NCI-H2196 treated with DMSO at 0.1 percent for 48 hours (cell line): Measurements from ENCODE around the gene DNMBP.
"Not testable (repeated sequence)": the region's sequence is repeated elsewhere in the genome, so short reads cannot be mapped to it uniquely, and the experiment has no call there.

ENCODE experiments used
- DNase-seq: peaks from one replicate; lab custom pipeline; 2025; ENCODE audit not compliant: unreplicated experiment; lab: John Stamatoyannopoulos, UW

Gene DNMBP

DNA sequence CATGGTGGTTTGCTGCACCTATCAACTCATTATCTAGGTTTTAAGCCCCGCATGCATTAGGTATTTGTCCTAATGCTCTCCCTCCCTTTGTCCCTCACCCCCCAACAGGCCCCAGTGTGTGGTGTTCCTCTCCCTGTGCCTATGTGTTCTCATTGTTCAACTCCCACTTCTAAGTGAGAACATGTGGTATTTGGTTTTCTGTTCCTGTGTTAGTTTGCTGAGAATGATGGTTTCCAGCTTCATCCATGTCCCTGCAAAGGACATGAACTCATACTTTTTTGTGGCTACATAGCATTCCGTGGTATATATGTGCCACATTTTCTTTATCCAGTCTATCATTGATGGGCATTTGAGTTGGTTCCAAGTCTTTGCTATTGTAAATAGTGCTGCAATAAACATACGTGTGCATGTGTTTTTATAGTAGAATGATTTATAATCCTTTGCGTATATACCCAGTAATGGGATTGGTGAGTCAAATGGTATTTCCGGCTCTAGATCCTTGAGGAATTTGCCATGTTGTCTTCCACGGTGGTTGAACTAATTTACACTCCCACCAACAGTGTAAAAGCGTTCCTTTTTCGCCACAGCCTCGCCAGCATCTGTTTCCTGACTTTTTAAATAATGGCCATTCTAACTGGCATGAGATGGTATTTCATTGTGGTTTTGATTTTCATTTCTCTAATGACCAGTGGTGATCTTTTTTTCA lies 146.1 kb downstream of the DNMBP start:
- DNase-seq, result not testable (repeated sequence)

DNA sequence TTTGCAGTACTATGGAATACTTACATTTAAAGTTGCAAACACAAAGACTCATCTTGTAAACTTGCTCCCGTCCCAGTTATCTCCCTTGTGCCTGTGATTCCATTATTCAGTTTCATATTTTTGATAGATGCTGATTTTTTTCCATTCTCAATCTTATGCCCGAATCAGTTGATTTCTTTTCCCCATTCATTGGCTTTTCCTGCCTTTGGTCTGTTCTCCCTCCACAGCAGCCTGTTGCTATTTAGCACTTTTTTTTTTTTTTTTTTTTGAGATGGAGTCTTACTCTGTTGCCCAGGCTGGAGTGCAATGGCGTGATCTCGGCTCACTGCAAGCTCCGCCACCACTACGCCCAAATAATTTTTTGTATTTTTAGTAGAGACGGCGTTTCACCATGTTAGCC lies 149.3 kb downstream of the DNMBP start:
- no peak for DNase-seq

DNA sequence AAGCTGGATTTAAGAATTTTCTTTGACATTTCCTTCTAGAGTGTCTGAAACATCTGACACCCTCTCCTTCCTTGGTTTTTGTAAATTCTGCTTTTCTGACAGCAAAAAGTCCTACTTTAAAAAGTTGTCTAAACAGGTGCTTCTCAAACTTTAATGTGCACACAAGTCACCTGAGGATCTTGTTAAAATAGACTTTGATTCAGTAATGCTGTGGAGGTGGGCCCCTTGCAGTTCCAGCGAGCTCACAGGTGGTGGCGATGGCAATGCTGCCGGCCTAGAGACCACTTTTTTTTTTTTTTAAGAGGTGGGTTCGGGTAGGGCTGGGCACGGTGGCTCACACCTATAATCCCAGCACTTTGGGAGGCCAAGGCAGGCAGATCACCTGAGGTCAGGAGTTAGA lies 150.2 kb downstream of the DNMBP start:
- DNase-seq, result no peak

DNA sequence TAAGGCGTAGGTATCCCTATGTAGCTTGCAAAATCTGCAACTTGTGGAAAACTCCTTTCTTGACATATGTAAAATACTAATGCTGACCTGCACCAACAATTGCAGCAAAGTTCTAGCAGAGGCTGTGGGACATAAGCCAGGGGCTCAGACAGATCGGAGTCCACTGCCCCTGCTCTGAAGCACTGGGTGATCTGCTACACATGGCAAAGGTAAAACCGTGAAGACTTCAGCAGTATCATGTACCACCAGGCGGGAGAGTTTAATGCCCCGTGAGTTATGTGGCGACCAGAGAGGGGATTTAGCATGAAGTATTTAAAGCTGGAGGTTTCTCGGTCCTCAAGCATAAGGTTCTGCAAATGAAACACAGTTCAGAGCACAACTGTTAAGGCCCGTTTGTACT lies 150.9 kb downstream of the DNMBP start:
- DNase-seq, result no peak

DNA sequence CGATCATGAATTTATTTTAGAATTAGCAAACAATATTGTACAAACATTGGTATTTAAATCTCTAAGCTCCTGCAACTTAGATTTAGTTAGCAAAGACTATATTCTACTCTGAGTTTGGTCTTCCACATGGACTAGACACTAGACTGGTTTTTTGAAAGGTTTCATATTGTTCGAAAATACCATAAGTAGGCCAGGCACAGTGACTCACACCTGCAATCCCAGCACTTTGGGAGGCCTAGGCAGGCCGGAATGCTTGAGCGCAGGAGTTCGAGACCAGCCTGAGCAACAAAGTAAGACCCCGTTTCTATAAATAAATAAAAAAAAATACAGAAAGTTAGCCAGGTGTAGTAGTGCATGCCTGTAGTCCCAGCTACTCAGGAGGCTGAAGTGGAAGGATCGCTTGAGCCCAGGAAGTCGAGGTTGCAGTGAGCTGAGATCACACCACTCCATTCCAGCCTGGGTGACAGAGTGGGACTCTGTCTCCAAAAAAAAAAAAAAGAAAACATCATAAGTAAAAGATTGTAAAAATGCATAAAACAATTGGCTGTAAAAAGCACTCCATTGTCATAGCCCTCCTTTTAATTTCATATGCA lies 154.2 kb downstream of the DNMBP start:
- DNase-seq, result no peak

DNA sequence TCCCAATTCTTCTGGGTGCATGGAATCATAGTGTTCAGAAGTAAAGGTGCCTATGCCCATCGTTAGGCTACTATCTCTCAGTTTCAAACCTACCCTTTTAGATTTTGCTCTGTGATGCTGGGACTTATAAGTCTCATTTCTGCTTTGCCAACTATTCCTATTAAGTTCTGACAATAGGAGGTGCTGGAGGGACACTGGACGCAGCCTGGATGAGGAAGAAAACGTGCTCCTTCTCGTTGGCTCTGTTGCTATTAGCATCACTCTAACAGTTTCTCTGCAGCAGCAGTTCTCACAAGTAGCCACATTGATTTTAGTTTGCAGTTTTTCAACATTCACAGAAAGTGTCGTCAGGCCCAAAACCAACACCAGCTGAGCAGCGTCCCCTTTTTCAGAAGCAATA lies 154.9 kb downstream of the DNMBP start:
- no peak for DNase-seq

DNA sequence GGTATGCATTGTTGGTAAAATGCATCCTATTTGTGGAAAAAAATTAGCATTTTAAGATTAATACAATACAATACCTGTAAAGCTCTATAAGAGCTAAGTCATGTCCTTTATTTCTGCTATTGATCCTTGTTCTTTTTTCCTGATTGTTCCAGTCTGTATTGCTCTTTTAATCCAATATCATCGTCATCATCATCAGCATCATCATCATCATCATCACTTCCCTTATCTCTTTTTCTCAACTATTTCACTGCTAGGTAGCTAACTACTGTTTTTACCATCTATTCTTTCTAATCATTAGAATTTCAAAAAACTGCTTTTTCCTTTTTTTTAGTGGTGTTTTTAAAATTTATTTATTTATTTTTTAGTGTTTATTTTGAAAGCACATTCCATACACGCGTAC lies 156.1 kb downstream of the DNMBP start:
- no peak for DNase-seq

DNA sequence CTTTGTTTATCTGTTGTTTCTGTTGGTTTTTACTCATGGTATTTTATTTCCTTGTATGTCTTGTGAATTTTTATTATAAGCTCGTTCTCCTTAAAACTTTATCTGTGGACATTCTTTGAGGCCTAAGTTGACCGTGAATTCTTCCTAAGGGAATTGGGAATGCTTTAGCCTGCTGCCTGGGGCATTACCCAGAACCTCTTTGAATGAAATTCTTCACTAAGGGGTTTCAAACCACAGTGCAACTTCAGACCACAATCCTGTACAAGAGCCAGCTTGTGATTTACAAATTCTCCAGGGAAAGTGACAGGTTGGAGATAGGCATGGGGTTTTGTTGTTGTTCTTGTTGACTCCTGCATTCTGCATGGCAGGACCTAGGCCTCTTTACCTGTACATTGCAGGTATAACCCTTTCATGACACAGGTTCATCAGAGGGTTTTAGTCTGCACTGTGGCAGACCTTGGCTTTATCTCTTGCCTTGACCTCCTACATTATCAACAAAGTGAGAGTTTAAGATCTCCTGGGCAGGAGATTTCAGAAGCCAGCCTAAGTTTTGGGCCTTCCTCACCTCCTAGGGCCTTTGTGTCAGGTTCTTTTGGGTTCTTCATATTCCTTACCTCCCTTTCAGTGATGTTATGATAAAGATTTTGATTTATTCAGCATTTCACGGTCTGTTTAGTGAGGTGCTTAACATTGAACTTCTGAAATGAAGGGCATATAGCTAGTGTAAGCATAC lies 157.1 kb downstream of the DNMBP start:
- no peak for DNase-seq

DNA sequence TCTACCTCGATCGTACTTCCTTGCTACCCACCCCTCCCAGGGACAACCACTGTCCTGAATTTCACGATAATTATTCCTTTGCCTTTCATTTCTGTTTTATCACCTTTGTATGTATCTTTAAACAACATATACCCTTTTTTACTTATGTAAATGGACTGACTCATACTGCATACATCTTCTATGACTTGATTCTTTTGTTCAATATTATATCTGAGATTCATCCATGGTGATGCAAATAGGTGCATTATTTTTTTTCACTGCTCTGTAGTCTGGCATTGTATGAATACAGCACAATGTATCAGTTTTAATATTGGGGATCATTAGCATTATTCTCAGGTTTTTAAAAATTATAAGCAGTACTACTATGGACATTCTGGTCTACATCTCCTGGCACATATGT lies 157.9 kb downstream of the DNMBP start:
- no peak for DNase-seq

DNA sequence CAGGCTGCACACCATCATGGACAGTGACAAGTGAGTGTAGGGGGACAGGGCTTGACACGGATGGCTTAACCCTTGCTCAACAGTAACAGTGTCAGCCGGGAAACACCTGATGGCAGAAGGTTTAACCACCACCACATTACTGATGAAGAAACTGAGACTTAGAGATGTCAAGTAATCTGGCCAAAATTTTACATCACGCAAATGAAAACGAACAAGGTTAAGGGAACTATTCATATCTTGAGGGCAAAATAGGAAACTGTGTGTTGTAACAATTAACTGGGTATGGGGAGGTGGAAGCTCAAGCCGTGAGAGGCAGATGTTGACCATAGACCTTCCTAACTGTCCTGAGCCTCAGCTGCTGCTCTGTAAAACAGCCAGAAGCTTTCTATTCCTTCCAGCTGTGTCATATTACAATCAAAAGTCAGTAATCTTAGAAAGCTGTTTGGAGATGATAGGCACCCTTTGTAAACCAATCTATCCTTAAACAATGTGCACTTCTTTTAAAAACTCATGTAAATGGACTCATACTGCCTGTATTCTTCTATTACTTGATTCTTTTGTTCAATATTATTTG lies 158.9 kb downstream of the DNMBP start:
- no peak for DNase-seq

DNA sequence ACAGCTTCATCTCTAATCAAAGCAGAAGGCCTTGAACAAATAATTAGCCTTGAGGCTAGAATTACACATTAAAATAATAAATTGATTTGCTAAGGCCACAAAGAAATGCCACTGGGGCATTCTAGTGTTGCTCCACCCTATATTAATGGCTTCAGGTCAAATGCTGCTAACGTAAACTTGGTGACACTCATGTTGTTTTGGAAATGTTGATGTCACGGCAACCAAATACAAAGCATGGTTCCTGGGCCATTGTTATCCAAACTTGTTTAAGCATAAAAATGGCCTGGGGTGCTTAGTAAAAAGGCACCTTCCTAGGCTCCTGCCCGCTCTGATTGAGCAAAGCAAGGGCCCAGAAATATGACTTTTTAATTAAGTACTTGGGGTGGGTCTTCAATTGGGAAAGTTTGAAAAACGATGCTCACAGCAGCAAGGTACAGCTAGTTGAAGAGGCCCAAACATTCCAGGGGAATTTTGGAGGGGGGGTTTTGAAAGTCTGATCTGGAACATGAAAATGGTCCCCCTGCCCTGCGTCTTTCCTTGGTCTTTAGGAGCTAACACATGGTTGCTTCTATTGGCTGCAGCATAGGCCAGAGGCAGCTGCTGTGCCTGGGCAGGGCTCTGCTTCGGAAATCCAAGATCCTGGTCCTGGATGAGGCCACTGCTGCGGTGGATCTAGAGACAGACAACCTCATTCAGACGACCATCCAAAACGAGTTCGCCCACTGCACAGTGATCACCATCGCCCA lies 159.6 kb downstream of the DNMBP start:
- DNase-seq, result no peak

DNA sequence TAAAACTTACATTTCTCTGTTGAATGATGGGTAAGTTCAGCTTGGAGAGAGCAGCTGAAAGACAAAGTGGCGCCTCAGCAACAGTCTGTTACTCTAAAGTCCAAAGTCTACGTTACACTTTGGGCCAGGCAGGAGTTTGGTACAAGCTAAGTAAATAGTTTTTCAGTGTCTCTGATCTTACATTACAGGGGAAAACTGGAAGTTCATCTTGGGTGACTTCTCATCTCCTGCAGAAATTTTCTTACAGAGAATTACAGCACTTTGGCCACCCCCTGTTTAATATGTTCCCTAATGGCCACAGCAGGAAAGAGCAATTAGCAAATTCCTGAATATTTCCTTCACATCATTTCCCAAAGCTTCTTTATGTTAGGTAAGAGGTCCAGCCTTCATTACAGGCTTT lies 160.2 kb downstream of the DNMBP start:
- no peak for DNase-seq

DNA sequence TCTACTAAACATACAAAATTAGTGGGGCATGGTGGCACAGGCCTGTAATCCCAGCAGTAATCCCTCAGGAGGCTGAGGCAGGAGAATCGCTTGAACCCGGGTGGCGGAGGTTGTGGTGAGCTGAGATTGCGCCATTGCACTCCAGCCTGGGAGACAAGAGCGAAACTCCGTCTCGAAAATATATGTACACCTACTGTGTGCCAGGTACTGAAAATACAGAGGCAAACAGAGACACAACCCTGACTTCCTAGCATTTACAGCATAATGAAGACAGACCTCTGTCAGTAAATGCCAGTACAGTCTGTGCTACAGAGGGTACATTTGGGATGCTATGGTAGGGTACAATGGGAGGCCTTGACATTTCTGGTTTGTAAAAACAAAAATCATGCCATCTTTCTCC lies 160.7 kb downstream of the DNMBP start:
- DNase-seq, result no peak

DNA sequence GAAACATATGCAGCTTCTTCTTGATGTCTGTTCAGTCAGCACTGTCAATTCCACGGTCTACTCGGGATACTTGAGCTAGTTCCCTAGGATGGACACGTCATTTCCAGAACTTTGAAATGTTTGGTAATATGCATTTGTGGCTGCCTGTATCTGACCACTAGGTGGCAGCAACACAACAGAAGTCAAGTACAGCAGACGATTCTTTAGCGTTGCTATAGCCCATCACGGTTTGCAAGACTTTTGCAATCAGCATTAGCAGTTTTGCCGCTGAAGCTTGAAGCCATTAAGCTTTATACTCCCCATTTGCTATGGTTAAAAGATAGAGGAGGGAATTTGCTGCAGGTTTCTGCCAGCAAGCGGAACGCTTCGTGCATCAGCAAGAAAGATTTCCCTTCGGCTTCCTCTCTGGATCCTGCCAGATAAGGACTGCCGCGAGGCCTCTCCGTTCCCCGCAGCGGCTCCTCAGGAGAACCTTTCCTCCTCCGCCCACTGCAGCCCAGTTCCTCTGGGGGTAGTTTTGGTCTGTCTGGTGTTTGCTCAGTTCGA lies 163.8 kb downstream of the DNMBP start:
- peak; percentile 2 for DNase-seq

DNA sequence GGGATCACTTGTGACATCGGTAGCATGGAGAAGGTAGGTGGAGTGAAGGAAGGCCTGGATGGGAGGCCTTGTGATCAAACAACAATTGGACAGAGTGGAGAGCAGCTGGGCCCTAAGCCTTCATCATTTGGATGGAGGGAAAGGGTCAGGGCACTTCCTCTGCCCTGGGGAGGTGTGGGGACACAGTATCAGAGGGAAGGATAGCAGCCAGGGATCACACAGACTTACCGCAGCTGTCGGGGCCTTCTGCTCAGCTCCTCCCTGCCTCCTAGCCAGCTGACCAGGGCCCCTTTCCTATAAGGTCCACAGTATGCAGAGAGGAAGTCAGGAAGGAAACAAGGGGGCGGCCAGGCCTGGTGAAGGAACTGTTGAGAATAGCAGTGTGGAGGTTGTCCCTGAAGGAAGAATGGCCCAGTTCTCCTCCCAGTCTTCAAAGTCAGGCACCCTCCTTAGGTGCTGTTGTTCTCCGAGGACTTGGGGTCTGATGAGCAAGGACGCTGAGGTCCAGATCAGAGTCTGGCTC lies 165.3 kb downstream of the DNMBP start:
- no peak for DNase-seq

DNA sequence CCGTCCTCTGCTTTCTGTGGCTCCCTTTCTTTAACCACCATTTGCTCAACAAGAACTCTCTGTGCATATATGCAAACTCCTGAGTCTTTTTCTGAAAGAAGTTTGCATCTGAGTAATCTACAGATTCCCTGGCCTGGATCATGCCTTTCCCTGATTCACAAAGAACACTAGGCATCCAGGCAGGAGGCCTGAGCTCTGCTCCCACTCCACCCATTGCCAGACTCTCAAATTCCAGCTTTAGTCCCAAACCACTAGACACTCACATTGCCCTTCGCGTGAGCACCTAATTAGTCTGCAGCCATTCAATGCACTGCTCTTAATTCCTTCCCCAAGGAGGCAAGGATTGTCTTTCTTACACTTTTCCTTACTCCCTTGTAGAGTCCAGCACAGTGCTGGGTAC lies 166.4 kb downstream of the DNMBP start:
- no peak for DNase-seq

DNA sequence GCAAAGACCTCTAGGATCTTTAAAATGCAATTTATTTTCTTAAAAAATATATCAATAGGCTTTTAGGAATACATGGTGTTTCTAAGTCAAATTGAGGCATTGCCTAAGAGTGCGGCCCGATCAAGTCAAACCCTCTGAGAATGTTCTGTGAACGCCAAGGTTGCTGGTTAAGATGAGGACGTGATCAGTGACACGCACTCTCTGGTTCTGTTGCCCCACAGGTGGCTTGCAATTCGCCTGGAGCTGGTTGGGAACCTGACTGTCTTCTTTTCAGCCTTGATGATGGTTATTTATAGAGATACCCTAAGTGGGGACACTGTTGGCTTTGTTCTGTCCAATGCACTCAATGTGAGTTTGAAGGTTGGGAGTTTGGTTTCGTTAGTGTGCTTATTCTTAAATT lies 168.0 kb downstream of the DNMBP start:
- no peak for DNase-seq

DNA sequence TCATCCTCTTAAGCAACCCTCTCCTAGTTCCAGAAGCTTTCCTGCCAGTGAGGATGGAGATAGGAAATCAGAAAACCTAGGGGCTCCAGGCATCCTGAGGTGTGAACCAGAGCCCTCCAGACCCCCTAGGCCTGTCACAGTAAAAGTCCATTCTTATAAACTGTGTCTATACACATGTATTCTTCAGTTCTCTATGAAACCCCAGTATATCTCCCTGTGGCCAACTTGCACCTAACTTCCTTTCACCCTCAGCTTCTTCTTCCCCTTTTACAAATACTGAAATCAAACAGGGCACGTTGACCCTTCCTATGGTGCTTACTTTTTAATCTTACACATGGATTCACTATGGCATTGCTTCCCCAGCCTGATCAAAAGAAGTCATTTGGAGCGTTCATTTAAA lies 168.9 kb downstream of the DNMBP start:
- DNase-seq, result not testable (repeated sequence)

DNA sequence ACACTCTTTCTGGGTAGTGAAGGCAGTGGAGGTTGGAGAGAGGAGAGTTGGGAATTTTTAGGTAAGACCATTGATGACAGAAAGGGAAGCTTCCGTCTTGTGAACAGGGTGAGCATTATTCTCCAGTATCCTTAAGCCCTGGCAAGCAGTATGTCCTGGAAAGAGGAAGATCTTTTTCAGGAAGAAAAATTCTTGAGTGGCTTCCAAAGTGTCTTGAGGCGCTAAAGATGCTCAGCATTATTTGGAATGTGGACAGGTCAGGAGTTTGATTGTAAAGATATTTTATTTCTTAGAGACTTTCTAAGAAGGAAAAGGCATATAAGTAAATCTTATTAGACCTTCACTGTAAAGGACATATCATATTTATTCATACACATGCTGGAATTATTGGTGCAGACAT lies 173.0 kb downstream of the DNMBP start:
- DNase-seq, result no peak

DNA sequence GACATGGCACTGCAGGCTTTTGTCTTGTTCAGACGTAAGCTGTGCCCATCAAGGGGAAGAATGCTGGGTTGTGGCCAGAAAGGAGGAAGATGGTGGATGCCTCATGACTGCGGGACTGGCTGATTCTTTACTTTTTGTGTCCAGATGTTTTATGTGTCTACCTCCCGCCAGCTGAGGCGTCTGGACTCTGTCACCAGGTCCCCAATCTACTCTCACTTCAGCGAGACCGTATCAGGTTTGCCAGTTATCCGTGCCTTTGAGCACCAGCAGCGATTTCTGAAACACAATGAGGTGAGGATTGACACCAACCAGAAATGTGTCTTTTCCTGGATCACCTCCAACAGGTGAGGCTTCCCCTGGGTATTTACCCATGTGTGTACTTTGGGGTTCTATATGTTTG lies 173.8 kb downstream of the DNMBP start:
- no peak for DNase-seq

DNA sequence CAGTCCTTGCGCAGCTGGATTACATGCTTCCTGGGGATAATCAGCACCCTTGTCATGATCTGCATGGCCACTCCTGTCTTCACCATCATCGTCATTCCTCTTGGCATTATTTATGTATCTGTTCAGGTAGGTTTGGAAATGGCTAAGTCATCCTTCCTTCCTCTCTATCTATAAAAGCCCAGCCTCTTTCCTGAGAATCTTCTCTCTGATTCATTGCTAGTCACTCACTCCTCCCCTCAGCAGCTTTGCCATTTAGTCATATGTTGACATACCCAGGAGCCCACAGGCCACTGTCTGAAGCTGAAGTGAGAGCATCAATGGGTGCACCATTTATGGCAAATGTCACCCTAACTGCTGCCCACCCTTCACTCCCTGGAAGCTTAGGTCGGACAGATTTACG lies 175.3 kb downstream of the DNMBP start:
- no peak for DNase-seq
